Tibial nerve (tissue), 4 donors: ENCODE data around the gene CREB1. TPM values are rescaled to one million over a fixed set of nuclear protein-coding genes. Genes with fewer than 3 reads are reported as not detected.

ENCODE experiments used
- DNase-seq, 2 donors: peaks; one replicate each; pipeline ENCODE4 v3.0.0-alpha.2; 2019; ENCODE audit warnings: low spot score in 2 of 2
- H3K27ac ChIP-seq, 4 donors: fragments of 200-600 bp; sonication (generic) in 3 of 4; one replicate each; pipeline ENCODE4 v1.5.1; 2017 to 2019; ENCODE audit warnings: mild to moderate bottlenecking in 1 of 4
- H3K27me3 ChIP-seq, 2 donors: fragments of 200-600 bp; sonication (generic) in 1 of 2; one replicate each; pipeline versions ENCODE4 v1.5.1 to v1.6.0; 2017 to 2019
- H3K36me3 ChIP-seq, 3 donors: fragments of 200-600 bp; sonication (generic); one replicate each; pipeline ENCODE4 v1.5.1; 2018 to 2019
- H3K4me1 ChIP-seq, 4 donors: fragments of 200-600 bp; sonication (generic) in 3 of 4; one replicate each; pipeline ENCODE4 v1.5.1; 2017 to 2019
- H3K4me3 ChIP-seq, 4 donors: fragments of 200-600 bp; sonication (generic) in 3 of 4; one replicate each; pipeline ENCODE4 v1.5.1; 2017 to 2019; ENCODE audit warnings: mild to moderate bottlenecking in 1 of 4, moderate library complexity in 1 of 4
- H3K9me3 ChIP-seq, 4 donors: fragments of 200-600 bp; sonication (generic) in 3 of 4; one replicate each; pipeline ENCODE4 v1.5.1; 2017 to 2019
- CTCF ChIP-seq, 5 experiments: fragments of 200-600 bp in 3 of 5; fragments of 450-650 bp in 2 of 5; sonication (generic) in 3 of 5; IDR thresholded peaks; one replicate each; pipeline ENCODE4 v1.5.1; 2016 to 2019; ENCODE audit warnings: antibody characterized with exemption in 5 of 5, mild to moderate bottlenecking in 3 of 5, moderate library complexity in 2 of 5
- EP300 ChIP-seq, 2 donors: sonication (generic); formaldehyde crosslinking; IDR thresholded peaks; one replicate each; pipeline ENCODE4 v1.6.1; 2017; ENCODE audit warnings: antibody characterized with exemption in 2 of 2, mild to moderate bottlenecking in 1 of 2
- POLR2A ChIP-seq, 2 donors: fragments of 450-650 bp; IDR thresholded peaks; one replicate each; pipeline ENCODE4 v1.6.1; 2017; ENCODE audit warnings: antibody characterized with exemption in 2 of 2, mild to moderate bottlenecking in 2 of 2, moderate library complexity in 2 of 2
- WGBS, 2 donors: methylation state at CpG; one replicate each; pipeline ENCODE4 v1.1.5; 2018; 5-methylcytosine and 5-hydroxymethylcytosine counted together
- total RNA-seq, 4 donors: library from RNA; depleted of rRNA; stranded (reverse); fragments of >200 nt; gene quantifications; one replicate each; pipeline ENCODE4 v1.1.0, GENCODE V29; 2016

CREB1 gene
- total RNA-seq, 4 donors from 2014 or later, result 28.9 to 67.7 (median 34.0) TPM

- no peaks in the 10 kb centered on the region for H3K27me3 ChIP-seq
- H3K4me3 ChIP-seq, result peak overlapping the region; percentile 76 to 99 (median 81)
- WGBS, 2 donors, result 0 to 1% methylated on average over 39 to 47 of the region's 47 CpGs
- TF ChIP-seq EP300 (IDR thresholded peaks at IDR 0.05), result peak; percentile 3 to 71
- peak in 1 of 2 donors; percentile 32 for TF ChIP-seq POLR2A (IDR thresholded peaks at IDR 0.05)
- TF ChIP-seq CTCF (IDR thresholded peaks at IDR 0.05), result no peak
- DNase-seq, result peak; percentile 35 to 50
- peaks cover 0 to 3% (median 0%) of the 10 kb centered on the region in 3 donors for H3K36me3 ChIP-seq
- H3K9me3 ChIP-seq, result no peaks in the 10 kb centered on the region
- H3K4me1 ChIP-seq, result peaks cover 0 to 34% (median 14%) of the 10 kb centered on the region in 4 donors
- peak overlapping the region; percentile 87 to 96 (median 92) for H3K27ac ChIP-seq
Measured at GRCh38 chr2:207624185-207625013, 94.6 kb downstream of the CREB1 start.

GRCh38 chr2:207625014-207625907 is 95.5 kb downstream of the CREB1 start, which contains the start of gene METTL21A:
Gene METTL21A (minus strand): TSS chr2:207625394. CDS start chr2:207624375, 1,019 bp downstream.
- 0 to 1% methylated on average over 37 to 68 of the region's 92 CpGs for WGBS, 2 donors
- no peaks in the 10 kb centered on the region for H3K9me3 ChIP-seq
- peaks cover 0 to 34% (median 14%) of the 10 kb centered on the region in 4 donors for H3K4me1 ChIP-seq
- TF ChIP-seq EP300 (IDR thresholded peaks at IDR 0.05) (peak in 1 of 2 donors; percentile 69), CTCF (IDR thresholded peaks at IDR 0.05) (peak; percentile 23 to 60 (median 40)), POLR2A (IDR thresholded peaks at IDR 0.05) (peak; percentile 46 to 79)
- H3K36me3 ChIP-seq, result peaks cover 0 to 3% (median 0%) of the 10 kb centered on the region in 3 donors
- peak within 1 kb of the TSS; percentile 87 to 96 (median 92) for H3K27ac ChIP-seq
- peak; percentile 60 to 71 for DNase-seq
- peak within 1 kb of the TSS; percentile 76 to 99 (median 81) for H3K4me3 ChIP-seq
- H3K27me3 ChIP-seq, result no peaks in the 10 kb centered on the region

- TF ChIP-seq POLR2A (IDR thresholded peaks at IDR 0.05) (no peak), CTCF (IDR thresholded peaks at IDR 0.05) (no peak), EP300 (IDR thresholded peaks at IDR 0.05) (no peak)
- 56 to 72% methylated on average over 1 of the region's 1 CpG for WGBS, 2 donors
Measured at GRCh38 chr2:207629553-207629952, 99.8 kb downstream of the CREB1 start.

DNA sequence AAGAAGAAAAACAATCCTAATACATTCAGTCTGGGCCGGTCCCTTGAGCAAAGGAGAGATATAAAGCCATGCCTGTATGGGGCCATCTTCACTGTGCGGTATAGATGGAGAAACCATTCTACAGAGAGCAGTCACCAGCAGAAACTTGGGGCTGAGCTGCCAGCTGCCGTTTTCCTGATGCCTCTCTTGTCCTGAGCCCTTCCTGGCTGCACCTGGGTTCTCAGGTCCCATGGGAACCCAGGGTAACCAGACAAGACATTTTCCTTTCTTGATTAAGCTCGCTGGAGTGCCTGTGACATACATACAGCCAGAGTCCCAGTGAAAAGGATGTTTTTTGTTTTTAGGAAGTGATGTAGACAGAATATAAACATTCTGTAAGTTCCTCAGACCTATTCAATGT is 100.7 kb downstream of the CREB1 start:
- no peaks in the 10 kb centered on the region for H3K27me3 ChIP-seq
- 73 to 74% methylated on average over 4 of the region's 4 CpGs for WGBS, 2 donors
- peaks cover 0 to 14% (median 4%) of the 10 kb centered on the region in 4 donors for H3K4me1 ChIP-seq
- TF ChIP-seq EP300 (IDR thresholded peaks at IDR 0.05) (no peak), CTCF (IDR thresholded peaks at IDR 0.05) (no peak), POLR2A (IDR thresholded peaks at IDR 0.05) (no peak)
- H3K36me3 ChIP-seq, result no peaks in the 10 kb centered on the region
- no peak for DNase-seq
- H3K9me3 ChIP-seq, result no peaks in the 10 kb centered on the region
- no peak overlapping the region for H3K27ac ChIP-seq
- H3K4me3 ChIP-seq, result no peak overlapping the region

More at GRCh38 chr2:207629553-207629952, 99.8 kb downstream of the CREB1 start:
- DNase-seq, result no peak
- Histone ChIP-seq H3K27me3 (no peaks in the 10 kb centered on the region), H3K4me3 (no peak overlapping the region), H3K9me3 (no peaks in the 10 kb centered on the region), H3K36me3 (no peaks in the 10 kb centered on the region), H3K4me1 (peaks cover 0 to 14% (median 4%) of the 10 kb centered on the region in 4 donors), H3K27ac (no peak overlapping the region)
